Mammary epithelial cell (primary cell): Measurements from ENCODE around the gene TMEM132D.

Experiments used
- EZH2 ChIP-seq: IDR thresholded peaks from 2 replicates; pipeline ENCODE4 v1.6.1; 2012; ENCODE audit warnings: low read length, inconsistent platforms, borderline replicate concordance
- TF ChIP-seq, protein P1 (sequence below), 2 donors: IDR thresholded peaks in 1 of 2; conservative IDR thresholded peaks in 1 of 2; 2 replicates each; pipeline ENCODE4 v1.5.1; 2011 to 2012; ENCODE audit warnings: inconsistent platforms in 2 of 2, low read length in 2 of 2, mild to moderate bottlenecking in 2 of 2, control low read depth in 1 of 2, low read depth in 1 of 2; ENCODE audit not compliant: insufficient read depth in 1 of 2; ENCODE audit errors: extremely low read depth in 1 of 2

GRCh38 chr12:129179941-129180553, 723.8 kb downstream of the TMEM132D start:
- TF ChIP-seq EZH2, result no peak
- TF ChIP-seq, protein P1, sequence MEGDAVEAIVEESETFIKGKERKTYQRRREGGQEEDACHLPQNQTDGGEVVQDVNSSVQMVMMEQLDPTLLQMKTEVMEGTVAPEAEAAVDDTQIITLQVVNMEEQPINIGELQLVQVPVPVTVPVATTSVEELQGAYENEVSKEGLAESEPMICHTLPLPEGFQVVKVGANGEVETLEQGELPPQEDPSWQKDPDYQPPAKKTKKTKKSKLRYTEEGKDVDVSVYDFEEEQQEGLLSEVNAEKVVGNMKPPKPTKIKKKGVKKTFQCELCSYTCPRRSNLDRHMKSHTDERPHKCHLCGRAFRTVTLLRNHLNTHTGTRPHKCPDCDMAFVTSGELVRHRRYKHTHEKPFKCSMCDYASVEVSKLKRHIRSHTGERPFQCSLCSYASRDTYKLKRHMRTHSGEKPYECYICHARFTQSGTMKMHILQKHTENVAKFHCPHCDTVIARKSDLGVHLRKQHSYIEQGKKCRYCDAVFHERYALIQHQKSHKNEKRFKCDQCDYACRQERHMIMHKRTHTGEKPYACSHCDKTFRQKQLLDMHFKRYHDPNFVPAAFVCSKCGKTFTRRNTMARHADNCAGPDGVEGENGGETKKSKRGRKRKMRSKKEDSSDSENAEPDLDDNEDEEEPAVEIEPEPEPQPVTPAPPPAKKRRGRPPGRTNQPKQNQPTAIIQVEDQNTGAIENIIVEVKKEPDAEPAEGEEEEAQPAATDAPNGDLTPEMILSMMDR (conservative IDR thresholded peaks at IDR 0.05 in 1 of 2, IDR thresholded peaks at IDR 0.05 in 1 of 2; ENCODE audit: extremely low read depth in 1 of 2, insufficient read depth in 1 of 2, low read depth in 1 of 2, low read length in 2 of 2), result no peak
